IPS DF 4.7 (cell line): ENCODE results near the gene CLSTN2.
A peak's percentile ranks its signal among the peaks of the same experiment; 100 is the strongest.

ENCODE experiments used
- DNase-seq: peaks from one replicate; pipeline ENCODE4 v3.0.0-alpha.2; 2013; ENCODE audit warnings: low spot score; ENCODE audit errors: extremely low read depth

The CLSTN2 gene

GRCh38 chr3:140273542-140274195, 338.7 kb downstream of the CLSTN2 start:
- no peak for DNase-seq

- no peak for DNase-seq
Measured at GRCh38 chr3:140274429-140274828, 339.4 kb downstream of the CLSTN2 start.

- DNase-seq = no peak
Measured at GRCh38 chr3:140276703-140277102, 341.7 kb downstream of the CLSTN2 start.

DNA sequence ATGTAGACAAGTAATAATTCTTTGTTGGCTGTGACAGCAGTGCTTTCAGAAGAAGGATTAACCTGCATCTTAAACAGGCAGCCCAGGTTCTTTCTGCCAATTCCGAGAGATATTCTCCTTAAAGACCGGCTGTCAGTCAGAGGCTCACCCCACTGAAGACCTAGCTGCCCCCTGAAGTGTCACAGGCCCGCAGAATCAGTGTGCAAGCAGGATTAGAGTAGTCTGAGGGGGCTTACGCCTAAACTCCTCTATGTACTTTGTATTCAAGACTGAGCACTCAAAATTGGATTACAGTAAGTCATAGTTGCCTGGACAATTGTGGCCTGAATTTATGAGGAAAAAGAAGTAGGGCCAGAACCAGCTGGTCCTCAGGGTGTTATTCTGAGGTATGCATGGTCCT, 342.9 kb downstream of the CLSTN2 start:
- DNase-seq = no peak

- no peak for DNase-seq
Measured at GRCh38 chr3:140284372-140284771, 349.4 kb downstream of the CLSTN2 start.

GRCh38 chr3:140285380-140285779, 350.4 kb downstream of the CLSTN2 start:
- DNase-seq = no peak

- no peak for DNase-seq
Measured at GRCh38 chr3:140288595-140288994, 353.6 kb downstream of the CLSTN2 start.

GRCh38 chr3:140290105-140290504, 355.1 kb downstream of the CLSTN2 start:
- DNase-seq = no peak

GRCh38 chr3:140292170-140292569, 357.2 kb downstream of the CLSTN2 start:
- DNase-seq = no peak

DNA sequence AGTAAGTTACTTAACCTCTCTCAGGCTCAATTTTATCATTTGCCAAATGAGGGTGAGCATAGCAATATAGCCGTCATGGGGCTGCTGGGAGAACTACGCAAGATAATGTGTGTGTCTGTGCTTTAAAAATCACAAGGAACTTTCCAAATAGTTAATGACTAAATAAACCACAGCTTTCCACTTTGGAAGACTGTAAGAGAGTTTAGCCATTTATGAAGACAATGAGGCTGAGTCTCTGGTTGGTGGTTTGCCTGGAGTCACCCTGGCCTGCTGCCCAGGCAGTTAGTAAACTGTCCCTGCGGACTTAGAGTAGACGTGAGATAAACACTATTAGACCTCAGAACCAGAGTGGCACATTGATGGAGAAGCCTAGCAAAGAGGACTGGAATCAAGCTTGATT, 357.7 kb downstream of the CLSTN2 start:
- DNase-seq = no peak

DNA sequence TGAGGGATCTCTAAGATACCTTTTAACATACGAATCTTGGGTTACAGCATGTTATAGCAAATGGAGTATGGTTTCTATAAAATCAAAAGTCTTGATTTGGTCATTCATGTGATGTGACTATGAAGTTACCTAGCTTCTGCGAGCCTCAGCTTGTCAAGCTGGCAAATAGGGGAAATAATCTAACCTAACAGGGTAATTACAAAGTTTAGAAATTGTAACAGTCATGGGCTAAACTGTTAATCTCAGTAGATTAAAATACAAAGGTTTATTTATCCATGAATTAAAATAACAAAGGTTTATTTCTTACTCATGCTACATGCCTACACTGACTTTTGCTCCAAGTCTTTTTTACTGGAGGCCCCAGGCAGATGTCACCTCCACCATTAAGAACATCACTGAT, 359.1 kb downstream of the CLSTN2 start:
- DNase-seq = no peak

GRCh38 chr3:140296796-140297352, 361.9 kb downstream of the CLSTN2 start:
- DNase-seq = no peak

DNA sequence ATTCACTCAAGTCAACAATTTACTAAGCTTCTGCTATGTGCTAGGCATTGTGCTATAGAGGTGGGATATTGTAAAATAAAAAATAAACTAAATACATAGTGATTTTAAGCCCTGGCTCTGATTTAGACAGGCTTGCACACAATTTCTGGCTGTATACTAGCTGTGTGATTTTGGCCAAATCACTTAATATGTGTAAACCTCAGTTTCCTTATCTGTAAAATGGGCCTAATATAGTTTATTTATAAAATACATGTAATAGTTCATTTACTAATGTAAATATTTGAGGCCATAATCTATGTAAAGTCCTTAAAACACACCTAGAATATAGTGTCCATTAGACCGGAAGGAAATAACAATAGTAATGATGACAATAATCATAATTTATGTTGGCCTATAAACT, 363.1 kb downstream of the CLSTN2 start:
- no peak for DNase-seq

DNA sequence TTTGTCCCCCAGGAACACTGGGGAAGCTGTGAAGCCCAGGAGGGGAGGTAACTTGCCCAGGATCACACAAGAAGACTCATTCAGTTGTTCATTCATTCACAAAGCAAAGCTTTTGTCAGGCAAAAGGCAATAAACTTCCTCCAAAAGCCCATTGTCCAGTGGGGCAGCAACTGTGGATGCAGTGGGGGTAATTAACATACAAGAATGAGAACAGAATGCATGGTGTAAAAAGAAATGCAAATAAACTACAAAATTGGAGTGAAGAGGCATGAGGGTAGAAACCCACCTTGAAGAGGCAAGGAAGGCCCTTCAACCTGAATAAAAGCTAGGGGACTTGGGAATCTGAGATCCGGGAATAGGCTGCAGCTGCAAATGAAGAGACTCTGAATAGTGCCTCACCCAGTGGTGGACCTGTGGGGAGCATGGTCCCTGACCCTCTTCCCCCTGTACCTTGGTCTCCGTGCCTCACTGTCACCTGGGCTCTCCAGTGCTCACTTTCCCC, 363.6 kb downstream of the CLSTN2 start:
- DNase-seq = peak; percentile 58

DNA sequence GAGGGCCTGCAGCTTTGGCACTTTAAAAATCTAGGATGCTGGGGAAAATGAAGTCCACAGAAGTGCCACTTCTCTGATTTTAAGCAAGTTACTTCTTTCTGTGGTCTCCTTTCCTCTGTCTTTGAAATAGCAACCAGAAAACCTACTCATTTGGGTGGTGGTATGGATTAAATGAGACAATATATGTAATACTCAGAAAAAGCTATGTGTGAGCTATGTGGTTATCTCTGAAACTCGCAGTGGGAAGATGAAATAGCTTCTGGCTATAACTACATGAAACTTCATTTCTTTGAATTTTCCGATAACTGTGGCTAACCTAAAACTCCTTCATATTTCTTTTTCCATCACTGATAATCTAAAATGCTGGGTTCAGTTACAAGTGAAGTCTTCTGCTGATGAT, 368.9 kb downstream of the CLSTN2 start:
- no peak for DNase-seq

GRCh38 chr3:140308535-140308934, 373.6 kb downstream of the CLSTN2 start:
- no peak for DNase-seq

DNA sequence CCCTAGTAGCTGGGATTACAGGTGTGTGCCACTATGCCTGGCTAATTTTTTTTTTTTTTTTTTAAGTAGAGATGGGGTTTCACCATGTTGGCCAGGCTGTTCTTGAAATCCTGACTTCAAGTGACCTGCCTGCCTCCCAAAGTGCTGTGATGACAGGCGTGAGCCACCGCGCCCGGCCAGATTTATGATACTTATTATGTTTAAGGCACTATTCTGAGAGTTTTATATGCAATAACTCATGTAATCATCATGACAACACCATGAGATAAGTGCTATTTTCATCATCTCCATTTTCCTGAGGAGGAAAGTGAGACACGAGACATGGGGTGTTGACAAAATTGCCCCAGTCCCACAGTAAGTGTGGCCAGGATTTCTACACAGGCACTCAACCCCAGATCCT, 376.4 kb downstream of the CLSTN2 start:
- no peak for DNase-seq

DNA sequence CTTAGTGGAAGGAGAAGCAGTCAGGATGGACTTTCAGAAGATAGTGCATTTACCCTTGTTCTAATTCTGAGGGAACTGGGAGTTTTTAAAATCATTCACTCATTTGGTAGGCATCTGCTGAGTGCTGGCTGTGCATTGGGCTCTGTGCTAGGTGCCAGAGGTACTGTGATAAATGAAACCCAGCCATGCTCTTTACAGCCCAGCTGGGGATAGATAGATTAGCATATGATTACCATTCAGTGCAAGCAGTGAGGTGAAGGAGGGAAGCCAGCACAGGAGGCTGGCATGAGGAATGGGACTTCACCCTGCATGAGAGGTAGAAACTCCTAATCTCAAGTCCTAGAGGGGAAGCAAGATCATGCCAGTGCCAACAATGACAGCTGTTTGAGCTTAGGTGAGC, 381.0 kb downstream of the CLSTN2 start:
- DNase-seq = no peak

- no peak for DNase-seq
Measured at GRCh38 chr3:140316466-140316865, 381.5 kb downstream of the CLSTN2 start.

DNA sequence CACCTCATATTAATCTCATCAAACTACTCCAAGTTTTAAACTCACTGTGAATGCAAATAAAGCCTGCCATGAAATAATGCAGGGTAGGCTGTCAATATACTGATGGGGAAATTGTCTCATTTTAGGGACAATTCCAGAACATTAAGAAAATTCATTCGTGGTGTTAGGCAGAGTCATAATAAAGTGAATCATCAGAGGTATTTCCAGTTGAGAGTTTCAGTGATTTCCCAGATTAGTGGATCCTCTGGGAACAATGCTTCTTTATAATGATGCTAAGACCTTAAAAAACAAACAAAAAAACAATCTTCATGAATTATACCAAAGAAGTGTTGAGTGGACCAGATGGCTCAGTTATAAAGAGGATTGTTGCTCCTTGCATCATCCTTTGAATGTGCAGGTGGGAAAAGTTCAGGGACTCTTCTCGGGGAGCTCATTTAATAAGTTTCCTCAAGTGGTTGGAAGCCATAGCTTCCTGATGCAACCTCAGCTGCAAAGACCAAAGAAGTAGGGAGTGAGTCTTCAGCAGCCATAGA, 381.9 kb downstream of the CLSTN2 start:
- no peak for DNase-seq

DNA sequence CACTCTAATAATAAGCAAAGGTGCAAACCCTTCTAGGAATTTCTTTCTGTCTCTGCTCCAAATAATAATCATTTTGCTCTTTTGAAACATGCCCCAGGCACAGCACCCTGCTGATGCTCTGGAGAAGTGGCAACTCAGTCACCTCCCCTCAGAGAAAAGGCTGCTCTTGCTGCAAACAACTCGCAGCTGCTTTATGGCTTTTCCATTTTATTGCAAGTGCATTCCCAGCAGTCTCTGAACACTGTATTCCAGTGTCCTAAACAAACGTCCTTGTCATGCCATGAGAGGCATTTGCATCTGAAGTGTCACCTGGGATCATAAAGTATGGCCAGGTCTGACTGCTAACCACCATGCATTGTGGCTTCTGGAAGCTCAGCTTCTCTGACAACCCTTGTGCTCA, 384.8 kb downstream of the CLSTN2 start:
- DNase-seq = no peak

DNA sequence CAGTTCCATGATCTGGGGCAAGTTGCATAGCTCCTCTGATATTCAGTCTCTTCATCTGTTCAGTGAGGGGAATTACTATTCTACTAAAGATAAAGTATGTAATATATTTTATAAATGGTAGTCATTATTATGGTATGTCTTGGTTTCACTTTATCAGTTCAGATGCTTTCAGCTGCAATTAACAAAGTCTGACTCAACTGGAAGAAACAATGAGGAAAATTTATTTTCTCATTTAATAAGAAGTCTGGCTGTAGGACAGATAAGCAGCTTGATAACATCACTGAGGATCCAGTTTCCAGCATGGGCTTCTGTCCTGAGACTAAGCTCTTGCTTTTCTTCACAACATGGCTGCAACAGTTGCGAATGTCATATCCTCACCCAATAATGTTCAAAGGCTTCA, 388.6 kb downstream of the CLSTN2 start:
- DNase-seq = no peak

GRCh38 chr3:140332131-140332530, 397.1 kb downstream of the CLSTN2 start:
- no peak for DNase-seq
